ENCODE results near the gene WDR48. TPM values are rescaled to one million over a fixed set of nuclear protein-coding genes. Genes with fewer than 3 reads are reported as not detected.

The WDR48 gene
- total and polyA plus RNA-seq, 9 of the 15 experiments (the other 6 are each of a cell fraction or from before 2014, with no cell fraction given), result 26.6 to 70.6 (median 48.0) TPM

- TF ChIP-seq, protein P1, sequence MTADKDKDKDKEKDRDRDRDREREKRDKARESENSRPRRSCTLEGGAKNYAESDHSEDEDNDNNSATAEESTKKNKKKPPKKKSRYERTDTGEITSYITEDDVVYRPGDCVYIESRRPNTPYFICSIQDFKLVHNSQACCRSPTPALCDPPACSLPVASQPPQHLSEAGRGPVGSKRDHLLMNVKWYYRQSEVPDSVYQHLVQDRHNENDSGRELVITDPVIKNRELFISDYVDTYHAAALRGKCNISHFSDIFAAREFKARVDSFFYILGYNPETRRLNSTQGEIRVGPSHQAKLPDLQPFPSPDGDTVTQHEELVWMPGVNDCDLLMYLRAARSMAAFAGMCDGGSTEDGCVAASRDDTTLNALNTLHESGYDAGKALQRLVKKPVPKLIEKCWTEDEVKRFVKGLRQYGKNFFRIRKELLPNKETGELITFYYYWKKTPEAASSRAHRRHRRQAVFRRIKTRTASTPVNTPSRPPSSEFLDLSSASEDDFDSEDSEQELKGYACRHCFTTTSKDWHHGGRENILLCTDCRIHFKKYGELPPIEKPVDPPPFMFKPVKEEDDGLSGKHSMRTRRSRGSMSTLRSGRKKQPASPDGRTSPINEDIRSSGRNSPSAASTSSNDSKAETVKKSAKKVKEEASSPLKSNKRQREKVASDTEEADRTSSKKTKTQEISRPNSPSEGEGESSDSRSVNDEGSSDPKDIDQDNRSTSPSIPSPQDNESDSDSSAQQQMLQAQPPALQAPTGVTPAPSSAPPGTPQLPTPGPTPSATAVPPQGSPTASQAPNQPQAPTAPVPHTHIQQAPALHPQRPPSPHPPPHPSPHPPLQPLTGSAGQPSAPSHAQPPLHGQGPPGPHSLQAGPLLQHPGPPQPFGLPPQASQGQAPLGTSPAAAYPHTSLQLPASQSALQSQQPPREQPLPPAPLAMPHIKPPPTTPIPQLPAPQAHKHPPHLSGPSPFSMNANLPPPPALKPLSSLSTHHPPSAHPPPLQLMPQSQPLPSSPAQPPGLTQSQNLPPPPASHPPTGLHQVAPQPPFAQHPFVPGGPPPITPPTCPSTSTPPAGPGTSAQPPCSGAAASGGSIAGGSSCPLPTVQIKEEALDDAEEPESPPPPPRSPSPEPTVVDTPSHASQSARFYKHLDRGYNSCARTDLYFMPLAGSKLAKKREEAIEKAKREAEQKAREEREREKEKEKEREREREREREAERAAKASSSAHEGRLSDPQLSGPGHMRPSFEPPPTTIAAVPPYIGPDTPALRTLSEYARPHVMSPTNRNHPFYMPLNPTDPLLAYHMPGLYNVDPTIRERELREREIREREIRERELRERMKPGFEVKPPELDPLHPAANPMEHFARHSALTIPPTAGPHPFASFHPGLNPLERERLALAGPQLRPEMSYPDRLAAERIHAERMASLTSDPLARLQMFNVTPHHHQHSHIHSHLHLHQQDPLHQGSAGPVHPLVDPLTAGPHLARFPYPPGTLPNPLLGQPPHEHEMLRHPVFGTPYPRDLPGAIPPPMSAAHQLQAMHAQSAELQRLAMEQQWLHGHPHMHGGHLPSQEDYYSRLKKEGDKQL (CRISPR knock-in tag; IDR thresholded peaks at IDR 0.05; ENCODE audit: borderline replicate concordance), result 0 out of 2 replicates have a peak, but pooled peaks have one; percentile 68
- TF ChIP-seq PHTF2 (CRISPR knock-in tag; IDR thresholded peaks at IDR 0.05), result no peak
- peak; percentile 63 to 79; a peak in 2 of 4 replicates for TF ChIP-seq NONO (IDR thresholded peaks at IDR 0.05; ENCODE audit: low read depth in 2 of 2, low read length in 1 of 2)
- TF ChIP-seq SMAD4 (CRISPR knock-in tag; conservative IDR thresholded peaks at IDR 0.05), result peak; percentile 93
- TF ChIP-seq TCF7 (IDR thresholded peaks at IDR 0.05; ENCODE audit: borderline replicate concordance), result 0 out of 2 replicates have a peak, but pooled peaks have one; percentile 28
These were observed 55.8 kb downstream of the WDR48 start, which contains the start of the genes GORASP1 and TTC21A (continued) for GRCh38 chr3:39107388-39108199.
